SK-N-SH treated with all-trans-retinoic acid at 6 μM for 48 hours (cell line): Measurements from ENCODE around the gene EPDR1.
"Not testable (repeated sequence)": the region's sequence is repeated elsewhere in the genome, so short reads cannot be mapped to it uniquely, and the experiment has no call there.

Source experiments
- ATAC-seq: fragments of 200-7000 bp; cut with Tn5 transposase; 3 replicates; pipeline ENCODE4 v1.9.1; 2020; ENCODE audit warnings: mild to moderate bottlenecking, moderate library complexity
- ARNTL ChIP-seq: fragments of 450-650 bp; formaldehyde crosslinking; IDR thresholded peaks from 2 replicates; pipeline ENCODE4 v1.5.0; 2020; ENCODE audit warnings: low read depth, mild to moderate bottlenecking, moderate library complexity, borderline replicate concordance
- BACH2 ChIP-seq: fragments of 250-450 bp; sonication (Bioruptor Pico); IDR thresholded peaks from 2 replicates; pipeline ENCODE4 v1.9.0; 2021; ENCODE audit warnings: mild to moderate bottlenecking, borderline replicate concordance
- CSDC2 ChIP-seq: fragments of 250-450 bp; sonication (Bioruptor Pico); IDR thresholded peaks from 2 replicates; pipeline ENCODE4 v1.5.0; 2020; ENCODE audit warnings: mild to moderate bottlenecking, moderate library complexity
- GLIS3 ChIP-seq: fragments of 250-450 bp; sonication (Bioruptor Pico); IDR thresholded peaks from 2 replicates; pipeline ENCODE4 v1.5.0; 2020; ENCODE audit warnings: mild to moderate bottlenecking, moderate library complexity
- ISL1 ChIP-seq: fragments of 250-450 bp; sonication (Bioruptor Pico); IDR thresholded peaks from 2 replicates; pipeline ENCODE4 v2.1.2; 2022; ENCODE audit warnings: mild to moderate bottlenecking, moderate library complexity
- PPARA ChIP-seq: fragments of 250-450 bp; sonication (Bioruptor Pico); IDR thresholded peaks from 2 replicates; pipeline ENCODE4 v1.5.0; 2020; ENCODE audit warnings: mild to moderate bottlenecking, borderline replicate concordance
- RARB ChIP-seq: fragments of 250-450 bp; sonication (Bioruptor Pico); IDR thresholded peaks from 2 replicates; pipeline ENCODE4 v1.8.0; 2021; ENCODE audit warnings: mild to moderate bottlenecking, moderate library complexity
- SNAI2 ChIP-seq: fragments of 250-450 bp; sonication (Bioruptor Pico); IDR thresholded peaks from 2 replicates; pipeline ENCODE4 v1.5.0; 2020; ENCODE audit warnings: mild to moderate bottlenecking, moderate library complexity
- TOX ChIP-seq: fragments of 250-450 bp; sonication (Bioruptor Pico); IDR thresholded peaks from 2 replicates; pipeline ENCODE4 v1.8.0; 2021; ENCODE audit warnings: mild to moderate bottlenecking, moderate library complexity, borderline replicate concordance
- ZC3H10 ChIP-seq: fragments of 250-450 bp; sonication (Bioruptor Pico); IDR thresholded peaks from 2 replicates; pipeline ENCODE4 v1.5.1; 2021; ENCODE audit warnings: mild to moderate bottlenecking, moderate library complexity
- ZFP3 ChIP-seq: fragments of 250-450 bp; sonication (Bioruptor Pico); IDR thresholded peaks from 2 replicates; pipeline ENCODE4 v1.5.0; 2020; ENCODE audit warnings: mild to moderate bottlenecking, moderate library complexity
- ZFP30 ChIP-seq: fragments of 450-650 bp; formaldehyde crosslinking; IDR thresholded peaks from 2 replicates; pipeline ENCODE4 v1.5.0; 2022; ENCODE audit warnings: mild to moderate bottlenecking, moderate library complexity
- ZNF565 ChIP-seq: fragments of 450-650 bp; formaldehyde crosslinking; conservative IDR thresholded peaks from 2 replicates; pipeline ENCODE4 v1.5.0; 2020; ENCODE audit warnings: low read depth, mild to moderate bottlenecking, moderate library complexity
- ZNF70 ChIP-seq: fragments of 450-650 bp; formaldehyde crosslinking; IDR thresholded peaks from 2 replicates; pipeline ENCODE4 v1.5.0; 2020; ENCODE audit warnings: mild to moderate bottlenecking, moderate library complexity
- ZNF8 ChIP-seq: fragments of 450-650 bp; formaldehyde crosslinking; IDR thresholded peaks from 2 replicates; pipeline ENCODE4 v1.5.0; 2020; ENCODE audit warnings: mild to moderate bottlenecking, moderate library complexity
- TF ChIP-seq, protein P1 (sequence below): fragments of 250-450 bp; sonication (Bioruptor Pico); IDR thresholded peaks from 2 replicates; pipeline ENCODE4 v1.8.0; 2021; ENCODE audit warnings: low read depth, mild to moderate bottlenecking, moderate library complexity, borderline replicate concordance
- TF ChIP-seq, protein P2 (sequence below): fragments of 250-450 bp; sonication (Bioruptor Pico); IDR thresholded peaks from 2 replicates; pipeline ENCODE4 v1.5.1; 2021; ENCODE audit warnings: mild to moderate bottlenecking, moderate library complexity
- TF ChIP-seq, protein P3 (sequence below): fragments of 250-450 bp; sonication (Bioruptor Pico); IDR thresholded peaks from 2 replicates; pipeline ENCODE4 v1.8.0; 2020; ENCODE audit warnings: mild to moderate bottlenecking, moderate library complexity, borderline replicate concordance

The EPDR1 gene

DNA sequence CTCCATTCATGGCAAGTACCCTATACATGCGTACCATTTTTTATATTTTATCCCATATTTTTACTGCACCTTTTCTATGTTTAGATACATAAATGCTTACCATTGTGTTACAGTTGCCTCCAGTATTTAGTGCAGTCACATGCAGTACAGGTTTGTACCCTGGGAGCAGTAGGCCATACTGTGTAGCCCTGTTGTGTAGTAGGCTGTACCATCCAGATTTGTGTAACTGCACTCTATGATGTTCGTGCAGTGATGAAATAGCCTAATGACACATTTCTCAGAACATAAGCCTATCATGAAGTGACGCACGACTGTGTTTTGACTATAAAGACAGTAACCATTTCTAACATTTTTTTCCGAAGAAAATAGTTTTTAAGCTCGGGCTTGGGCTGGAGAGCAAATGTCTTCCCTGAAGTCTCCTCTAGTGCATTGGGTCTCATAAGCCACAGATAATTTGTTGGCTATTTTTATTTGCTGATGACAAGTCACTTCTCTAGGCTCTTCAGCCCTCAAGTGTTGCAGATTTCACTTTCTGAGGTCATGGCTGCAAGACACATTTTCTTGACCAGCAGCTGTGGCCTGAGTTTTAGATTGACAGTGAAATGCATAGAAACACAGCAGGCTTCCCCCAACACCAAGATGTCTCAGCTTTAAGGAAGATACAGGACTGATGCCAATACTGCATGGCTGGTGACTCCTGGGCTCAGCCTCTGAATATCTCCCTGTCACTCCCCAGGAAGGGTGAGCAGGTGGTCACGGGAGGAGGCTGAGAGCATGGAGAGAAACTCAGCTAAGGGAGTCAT lies 26.9 kb downstream of the EPDR1 start:
- TF ChIP-seq ZNF70 (no peak), BACH2 (CRISPR knock-in tag) (no peak), ZFP3 (no peak), TOX (CRISPR knock-in tag) (no peak), GLIS3 (CRISPR knock-in tag) (no peak), ISL1 (CRISPR knock-in tag) (no peak)
- TF ChIP-seq, protein P1, sequence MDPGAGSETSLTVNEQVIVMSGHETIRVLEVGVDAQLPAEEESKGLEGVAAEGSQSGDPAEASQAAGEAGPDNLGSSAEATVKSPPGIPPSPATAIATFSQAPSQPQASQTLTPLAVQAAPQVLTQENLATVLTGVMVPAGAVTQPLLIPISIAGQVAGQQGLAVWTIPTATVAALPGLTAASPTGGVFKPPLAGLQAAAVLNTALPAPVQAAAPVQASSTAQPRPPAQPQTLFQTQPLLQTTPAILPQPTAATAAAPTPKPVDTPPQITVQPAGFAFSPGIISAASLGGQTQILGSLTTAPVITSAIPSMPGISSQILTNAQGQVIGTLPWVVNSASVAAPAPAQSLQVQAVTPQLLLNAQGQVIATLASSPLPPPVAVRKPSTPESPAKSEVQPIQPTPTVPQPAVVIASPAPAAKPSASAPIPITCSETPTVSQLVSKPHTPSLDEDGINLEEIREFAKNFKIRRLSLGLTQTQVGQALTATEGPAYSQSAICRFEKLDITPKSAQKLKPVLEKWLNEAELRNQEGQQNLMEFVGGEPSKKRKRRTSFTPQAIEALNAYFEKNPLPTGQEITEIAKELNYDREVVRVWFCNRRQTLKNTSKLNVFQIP, result no peak
- TF ChIP-seq, protein P2, sequence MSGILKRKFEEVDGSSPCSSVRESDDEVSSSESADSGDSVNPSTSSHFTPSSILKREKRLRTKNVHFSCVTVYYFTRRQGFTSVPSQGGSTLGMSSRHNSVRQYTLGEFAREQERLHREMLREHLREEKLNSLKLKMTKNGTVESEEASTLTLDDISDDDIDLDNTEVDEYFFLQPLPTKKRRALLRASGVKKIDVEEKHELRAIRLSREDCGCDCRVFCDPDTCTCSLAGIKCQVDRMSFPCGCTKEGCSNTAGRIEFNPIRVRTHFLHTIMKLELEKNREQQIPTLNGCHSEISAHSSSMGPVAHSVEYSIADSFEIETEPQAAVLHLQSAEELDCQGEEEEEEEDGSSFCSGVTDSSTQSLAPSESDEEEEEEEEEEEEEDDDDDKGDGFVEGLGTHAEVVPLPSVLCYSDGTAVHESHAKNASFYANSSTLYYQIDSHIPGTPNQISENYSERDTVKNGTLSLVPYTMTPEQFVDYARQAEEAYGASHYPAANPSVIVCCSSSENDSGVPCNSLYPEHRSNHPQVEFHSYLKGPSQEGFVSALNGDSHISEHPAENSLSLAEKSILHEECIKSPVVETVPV (CRISPR knock-in tag), result no peak
- TF ChIP-seq, protein P3, sequence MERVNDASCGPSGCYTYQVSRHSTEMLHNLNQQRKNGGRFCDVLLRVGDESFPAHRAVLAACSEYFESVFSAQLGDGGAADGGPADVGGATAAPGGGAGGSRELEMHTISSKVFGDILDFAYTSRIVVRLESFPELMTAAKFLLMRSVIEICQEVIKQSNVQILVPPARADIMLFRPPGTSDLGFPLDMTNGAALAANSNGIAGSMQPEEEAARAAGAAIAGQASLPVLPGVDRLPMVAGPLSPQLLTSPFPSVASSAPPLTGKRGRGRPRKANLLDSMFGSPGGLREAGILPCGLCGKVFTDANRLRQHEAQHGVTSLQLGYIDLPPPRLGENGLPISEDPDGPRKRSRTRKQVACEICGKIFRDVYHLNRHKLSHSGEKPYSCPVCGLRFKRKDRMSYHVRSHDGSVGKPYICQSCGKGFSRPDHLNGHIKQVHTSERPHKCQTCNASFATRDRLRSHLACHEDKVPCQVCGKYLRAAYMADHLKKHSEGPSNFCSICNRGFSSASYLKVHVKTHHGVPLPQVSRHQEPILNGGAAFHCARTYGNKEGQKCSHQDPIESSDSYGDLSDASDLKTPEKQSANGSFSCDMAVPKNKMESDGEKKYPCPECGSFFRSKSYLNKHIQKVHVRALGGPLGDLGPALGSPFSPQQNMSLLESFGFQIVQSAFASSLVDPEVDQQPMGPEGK (CRISPR knock-in tag), result no peak
- TF ChIP-seq, all 23 proteins: peak for 0
- ATAC-seq, result no peak

DNA sequence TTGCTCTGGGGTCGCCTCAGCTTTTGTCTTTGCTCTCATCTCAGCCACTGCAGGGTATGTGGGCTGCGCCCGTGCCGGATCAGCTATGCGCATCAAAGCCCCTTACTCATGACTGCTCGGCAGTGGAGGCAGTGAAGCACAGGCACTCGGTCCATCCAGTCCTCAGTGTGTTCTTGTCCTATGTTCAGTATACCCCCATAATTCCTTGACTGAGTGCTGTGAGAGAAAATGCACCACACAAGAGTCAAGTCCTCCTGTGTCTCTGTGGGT lies 27.4 kb downstream of the EPDR1 start:
- TF ChIP-seq ZC3H10 (CRISPR knock-in tag) (no peak), ZNF565 (no peak)
- TF ChIP-seq, protein P1, result no peak
- ATAC-seq, result no peak

DNA sequence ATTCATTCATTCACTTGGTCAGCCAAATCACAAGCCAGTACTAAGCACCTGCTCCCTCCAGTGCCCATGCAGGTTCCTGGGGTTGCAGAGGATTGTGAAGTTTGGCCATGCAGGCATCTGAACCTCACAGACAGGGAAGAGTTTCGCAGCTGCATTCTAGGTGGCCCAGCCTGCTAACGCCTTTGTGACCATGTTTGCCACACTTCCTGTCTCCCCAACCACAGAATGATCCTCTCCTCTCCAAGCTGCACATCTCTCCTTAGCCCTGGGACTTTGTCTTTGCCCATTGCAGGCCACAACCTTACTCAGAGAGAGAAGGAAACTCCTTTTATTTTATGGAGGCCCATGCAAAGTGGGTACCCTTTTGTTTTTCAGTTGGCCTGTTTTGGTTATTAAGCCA lies 31.8 kb downstream of the EPDR1 start:
- ATAC-seq, result no peak
- TF ChIP-seq RARB (CRISPR knock-in tag) (no peak), ZNF70 (no peak), ZFP30 (CRISPR knock-in tag) (no peak), ISL1 (CRISPR knock-in tag) (no peak), ZNF8 (no peak), BACH2 (CRISPR knock-in tag) (no peak), ARNTL (CRISPR knock-in tag) (no peak), ZNF565 (no peak), PPARA (no peak), ZFP3 (no peak), SNAI2 (CRISPR knock-in tag) (no peak), ZC3H10 (CRISPR knock-in tag) (no peak), CSDC2 (CRISPR knock-in tag) (no peak), TOX (CRISPR knock-in tag) (no peak)
- TF ChIP-seq, protein P1, result no peak
- TF ChIP-seq, protein P2 (CRISPR knock-in tag), result no peak

DNA sequence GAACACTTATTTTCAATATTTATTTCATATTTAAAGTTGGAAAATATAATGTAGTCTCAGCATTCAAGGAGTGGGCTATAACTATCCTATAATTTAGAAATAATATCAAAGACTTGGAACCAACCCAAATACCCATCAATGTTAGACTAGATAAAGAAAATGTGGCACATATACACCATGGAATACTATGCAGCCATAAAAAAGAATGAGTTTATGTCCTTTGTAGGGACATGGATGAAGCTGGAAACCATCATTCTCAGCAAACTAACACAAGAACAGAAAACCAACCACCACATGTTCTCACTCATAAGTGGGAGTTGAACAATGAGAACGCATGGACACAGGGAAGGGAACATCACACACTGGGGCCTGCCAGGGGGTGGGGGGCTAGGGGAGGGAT lies 33.8 kb downstream of the EPDR1 start:
- TF ChIP-seq ZNF8, result 0 out of 2 replicates have a peak, but pooled peaks have one; percentile 19
- not testable (repeated sequence) for ATAC-seq
